Glutamatergic neuron (in vitro differentiated cells): Measurements from ENCODE around the gene ALOX5. TPM values are rescaled to one million over a fixed set of nuclear protein-coding genes. Genes with fewer than 3 reads are reported as not detected.

ENCODE experiments used
- DNase-seq: peaks from one replicate; pipeline ENCODE4 v3.0.0; 2022
- H3K27ac Mint-ChIP-seq: one replicate; pipeline ENCODE4 v1.8.0; 2020; ENCODE audit warnings: mild to moderate bottlenecking, mixed read lengths, inconsistent platforms; ENCODE audit not compliant: unreplicated experiment
- H3K27me3 Mint-ChIP-seq: one replicate; pipeline ENCODE4 v1.8.0; 2020; ENCODE audit warnings: mild to moderate bottlenecking, moderate library complexity, mixed read lengths, inconsistent platforms; ENCODE audit not compliant: unreplicated experiment
- H3K36me3 Mint-ChIP-seq: one replicate; pipeline ENCODE4 v1.8.0; 2020; ENCODE audit warnings: mild to moderate bottlenecking, mixed read lengths, inconsistent platforms; ENCODE audit not compliant: unreplicated experiment
- H3K4me1 Mint-ChIP-seq: one replicate; pipeline ENCODE4 v1.8.0; 2020; ENCODE audit warnings: mild to moderate bottlenecking, low read depth, mixed read lengths, inconsistent platforms; ENCODE audit not compliant: unreplicated experiment
- H3K4me3 Mint-ChIP-seq: one replicate; pipeline ENCODE4 v1.8.0; 2020; ENCODE audit warnings: mild to moderate bottlenecking, mixed read lengths, inconsistent platforms; ENCODE audit not compliant: unreplicated experiment
- H3K9me3 Mint-ChIP-seq: one replicate; pipeline ENCODE4 v1.8.0; 2020; ENCODE audit warnings: mild to moderate bottlenecking, moderate library complexity, mixed read lengths, inconsistent platforms; ENCODE audit not compliant: unreplicated experiment
- CTCF ChIP-seq: fragments of 200-600 bp; sonication (generic); IDR thresholded peaks from one replicate; pipeline ENCODE4 v1.5.0; 2021; ENCODE audit not compliant: partially characterized antibody, unreplicated experiment
- total RNA-seq: library from RNA; stranded (reverse); fragmentation: NEBNext Ultra II Directional; extraction: Animal tissue kit (Norgen Biotek cat#: 25700); gene quantifications from one replicate; pipeline ENCODE4 v1.2.1, GENCODE V29; 2021; ENCODE audit not compliant: unreplicated experiment

The ALOX5 gene
- total RNA-seq, 1 donor from 2014 or later = 8.4 TPM

GRCh38 chr10:45427970-45428366 is 54.0 kb downstream of the ALOX5 start:
- no peak overlapping the region for H3K4me3 Mint-ChIP-seq
- TF ChIP-seq CTCF = no peak
- H3K36me3 Mint-ChIP-seq = peaks cover 4% of the 10 kb centered on the region
- no peaks in the 10 kb centered on the region for H3K4me1 Mint-ChIP-seq
- no peak overlapping the region for H3K27ac Mint-ChIP-seq
- DNase-seq = no peak
- peaks cover 3% of the 10 kb centered on the region for H3K27me3 Mint-ChIP-seq
- H3K9me3 Mint-ChIP-seq = peaks cover 12% of the 10 kb centered on the region

GRCh38 chr10:45428611-45429510 is 54.8 kb downstream of the ALOX5 start:
- H3K27me3 Mint-ChIP-seq = peaks cover 3% of the 10 kb centered on the region
- H3K9me3 Mint-ChIP-seq = peaks cover 15% of the 10 kb centered on the region
- H3K4me3 Mint-ChIP-seq = no peak overlapping the region
- no peak overlapping the region for H3K27ac Mint-ChIP-seq
- TF ChIP-seq CTCF = no peak
- H3K36me3 Mint-ChIP-seq = peaks cover 4% of the 10 kb centered on the region
- DNase-seq = no peak
- no peaks in the 10 kb centered on the region for H3K4me1 Mint-ChIP-seq

GRCh38 chr10:45429790-45430189 is 55.8 kb downstream of the ALOX5 start:
- DNase-seq = no peak
- Mint-ChIP-seq H3K4me1 (no peaks in the 10 kb centered on the region), H3K36me3 (no peaks in the 10 kb centered on the region), H3K9me3 (peaks cover 13% of the 10 kb centered on the region), H3K4me3 (no peak overlapping the region), H3K27ac (no peak overlapping the region), H3K27me3 (peaks cover 1% of the 10 kb centered on the region)
- TF ChIP-seq CTCF = no peak

- H3K4me1 Mint-ChIP-seq = no peaks in the 10 kb centered on the region
- peaks cover 11% of the 10 kb centered on the region for H3K9me3 Mint-ChIP-seq
- DNase-seq = no peak
- H3K36me3 Mint-ChIP-seq = no peaks in the 10 kb centered on the region
- no peak overlapping the region for H3K4me3 Mint-ChIP-seq
- no peaks in the 10 kb centered on the region for H3K27me3 Mint-ChIP-seq
- no peak overlapping the region for H3K27ac Mint-ChIP-seq
- no peak for TF ChIP-seq CTCF
These were observed 58.1 kb downstream of the ALOX5 start for GRCh38 chr10:45432113-45432512.
